Fibroblast of mammary gland (primary cell): ENCODE measurements around the gene SGCA.
A peak's percentile ranks its signal among the peaks of the same experiment; 100 is the strongest.

ENCODE experiments used
- DNase-seq: peaks from one replicate; pipeline ENCODE4 v3.0.0-alpha.2; 2010; ENCODE audit warnings: low read depth
- H3K4me3 ChIP-seq: 2 replicates; pipeline ENCODE4 v1.5.1; 2011; ENCODE audit warnings: low read depth, mild to moderate bottlenecking, low read length, moderate library complexity; ENCODE audit not compliant: control insufficient read depth
- CTCF ChIP-seq: conservative IDR thresholded peaks from 2 replicates; pipeline ENCODE4 v1.5.1; 2011; ENCODE audit warnings: low read depth, low read length, inconsistent platforms; ENCODE audit not compliant: control insufficient read depth, insufficient read depth

The SGCA gene

DNA sequence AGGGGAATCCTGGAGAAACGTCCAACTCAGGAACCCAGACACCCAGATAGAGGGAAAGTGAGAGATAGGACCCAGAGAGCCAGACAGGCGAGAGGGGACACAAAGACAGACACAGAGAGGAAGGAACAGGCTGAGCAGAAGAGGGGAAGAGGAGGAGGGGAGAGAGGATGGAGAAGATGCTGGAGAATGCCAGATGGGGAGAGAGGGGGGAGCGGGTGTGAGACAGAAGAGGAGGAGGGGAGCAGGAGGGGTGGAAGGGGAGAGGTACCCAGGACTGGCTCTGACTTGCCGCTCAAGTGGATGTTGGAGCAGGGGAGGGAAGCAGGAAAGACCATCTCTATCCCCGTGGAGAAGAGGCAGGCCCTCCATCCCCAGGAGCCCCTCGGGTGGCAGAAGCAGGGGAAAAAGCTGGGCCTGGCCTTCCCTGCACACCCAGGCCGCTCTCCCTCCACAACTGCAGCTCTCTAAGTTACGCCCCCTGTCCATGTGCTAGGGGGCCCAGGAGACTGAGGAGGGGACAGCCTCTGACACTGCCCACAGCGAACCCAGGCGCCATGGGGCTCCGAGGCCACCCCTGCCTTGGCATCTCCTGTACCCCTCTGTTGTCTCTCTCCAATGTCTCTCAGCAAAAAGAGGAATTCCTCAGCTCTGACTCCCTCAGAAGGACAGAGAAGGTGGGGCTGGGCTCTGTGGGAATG, 20.1 kb upstream of the SGCA start:
- no peak for TF ChIP-seq CTCF
- no peak for DNase-seq
- no peak overlapping the region for H3K4me3 ChIP-seq

- no peak for DNase-seq
- TF ChIP-seq CTCF: no peak
- H3K4me3 ChIP-seq: peak overlapping the region; percentile 77
Observed at GRCh38 chr17:50146230-50146926, 19.4 kb upstream of the SGCA start.

- TF ChIP-seq CTCF: no peak
- peak overlapping the region; percentile 77 for H3K4me3 ChIP-seq
- no peak for DNase-seq
Observed at GRCh38 chr17:50146927-50147665, 18.7 kb upstream of the SGCA start.

DNA sequence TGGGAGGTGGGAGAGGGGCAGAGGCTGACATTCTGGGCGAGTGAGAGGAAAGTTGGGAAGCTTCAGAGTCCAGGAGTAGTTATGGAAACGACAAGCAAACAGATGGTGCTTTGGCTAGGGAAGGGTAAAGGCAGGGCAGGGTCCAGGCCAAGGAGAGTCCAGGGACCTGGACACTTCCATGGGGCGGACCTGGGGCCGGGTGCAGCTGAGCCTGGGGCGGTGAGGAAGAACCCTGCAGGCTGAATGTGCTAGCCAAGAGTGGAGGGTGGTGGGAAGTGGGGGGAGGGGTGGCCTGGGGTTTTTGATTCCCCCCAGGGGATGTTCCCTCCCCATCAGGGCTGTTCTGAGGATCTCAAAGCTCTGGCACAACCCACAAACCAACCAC, 18.0 kb upstream of the SGCA start:
- no peak for TF ChIP-seq CTCF
- no peak for DNase-seq
- H3K4me3 ChIP-seq: peak overlapping the region; percentile 77

DNA sequence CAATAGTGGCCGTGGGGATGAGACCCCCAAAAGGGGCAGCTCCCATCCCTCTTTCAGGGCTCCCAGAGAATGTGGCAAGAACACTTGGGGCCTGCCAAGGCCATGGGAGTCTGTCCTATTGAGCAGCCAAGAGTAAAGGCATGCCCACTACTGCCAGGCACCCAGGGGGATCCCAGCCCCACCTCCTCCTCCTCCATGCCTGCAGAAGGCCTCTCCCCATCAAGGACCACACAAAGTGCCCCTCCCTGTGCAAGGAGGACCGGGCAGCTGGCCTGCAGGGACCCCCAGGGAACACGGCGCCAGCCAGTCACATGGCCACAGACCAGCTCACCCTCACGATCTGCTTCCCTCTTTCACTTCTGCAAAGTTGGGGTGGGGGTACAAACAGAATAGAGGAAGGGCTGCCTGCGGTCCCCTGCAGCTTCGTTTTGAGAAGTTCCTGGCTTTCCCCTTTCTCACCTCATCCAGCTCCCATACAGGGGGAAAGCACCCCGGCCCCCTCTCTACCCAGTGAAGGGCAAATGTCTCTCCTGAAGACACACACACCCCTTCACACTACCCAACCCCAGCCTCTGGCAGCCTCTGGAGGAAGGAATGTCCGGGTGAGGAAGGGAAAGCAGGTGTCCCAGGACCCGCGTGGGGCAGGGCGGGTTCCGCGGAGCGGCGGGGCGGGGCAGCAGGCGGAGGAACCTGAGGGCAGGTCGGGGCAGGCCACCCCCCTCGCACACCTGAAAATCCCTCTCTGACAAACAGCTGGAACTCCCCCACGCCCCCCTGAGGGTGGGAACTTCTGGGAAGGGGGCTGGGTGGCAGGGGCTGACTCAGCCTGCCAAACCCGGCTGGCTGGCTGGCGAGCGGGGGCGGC, 17.3 kb upstream of the SGCA start:
- no peak for TF ChIP-seq CTCF
- H3K4me3 ChIP-seq: peak overlapping the region; percentile 77
- DNase-seq: no peak

DNA sequence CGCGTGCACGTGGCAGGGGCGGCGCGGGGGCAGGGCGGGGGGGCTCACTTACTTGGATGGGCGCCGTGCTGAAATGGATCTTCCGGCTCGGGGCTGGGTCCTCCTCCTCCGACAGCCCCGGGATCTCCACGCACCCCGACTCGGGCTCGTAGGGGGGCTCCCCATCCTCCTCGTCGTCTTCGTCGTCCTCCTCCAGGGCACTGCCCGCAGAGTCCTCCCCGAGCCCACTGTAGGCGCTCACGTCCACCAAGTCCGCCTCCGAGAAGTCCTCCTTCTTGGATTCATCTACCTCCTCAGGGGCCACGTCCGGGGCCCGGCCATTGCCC, 16.8 kb upstream of the SGCA start:
- no peak for DNase-seq
- H3K4me3 ChIP-seq: peak overlapping the region; percentile 77
- no peak for TF ChIP-seq CTCF
